A673 (cell line): ENCODE measurements around the gene TMEM42.

ENCODE experiments used
- EZH2 ChIP-seq: fragments of 200-600 bp; sonication (generic); IDR thresholded peaks from 2 replicates; pipeline ENCODE4 v1.6.1; 2017; ENCODE audit warnings: borderline replicate concordance, low read depth, mild to moderate bottlenecking, mixed read lengths, antibody characterized with exemption, low read length; ENCODE audit not compliant: poor library complexity, severe bottlenecking
- TF ChIP-seq, protein P1 (sequence below): fragments of 300-800, 200-600 bp; sonication (generic); conservative IDR thresholded peaks from 2 replicates; pipeline ENCODE4 v1.5.1; 2017; ENCODE audit warnings: low read depth, mild to moderate bottlenecking, antibody characterized with exemption, low read length, moderate library complexity, mixed read lengths

- TF ChIP-seq, protein P1, sequence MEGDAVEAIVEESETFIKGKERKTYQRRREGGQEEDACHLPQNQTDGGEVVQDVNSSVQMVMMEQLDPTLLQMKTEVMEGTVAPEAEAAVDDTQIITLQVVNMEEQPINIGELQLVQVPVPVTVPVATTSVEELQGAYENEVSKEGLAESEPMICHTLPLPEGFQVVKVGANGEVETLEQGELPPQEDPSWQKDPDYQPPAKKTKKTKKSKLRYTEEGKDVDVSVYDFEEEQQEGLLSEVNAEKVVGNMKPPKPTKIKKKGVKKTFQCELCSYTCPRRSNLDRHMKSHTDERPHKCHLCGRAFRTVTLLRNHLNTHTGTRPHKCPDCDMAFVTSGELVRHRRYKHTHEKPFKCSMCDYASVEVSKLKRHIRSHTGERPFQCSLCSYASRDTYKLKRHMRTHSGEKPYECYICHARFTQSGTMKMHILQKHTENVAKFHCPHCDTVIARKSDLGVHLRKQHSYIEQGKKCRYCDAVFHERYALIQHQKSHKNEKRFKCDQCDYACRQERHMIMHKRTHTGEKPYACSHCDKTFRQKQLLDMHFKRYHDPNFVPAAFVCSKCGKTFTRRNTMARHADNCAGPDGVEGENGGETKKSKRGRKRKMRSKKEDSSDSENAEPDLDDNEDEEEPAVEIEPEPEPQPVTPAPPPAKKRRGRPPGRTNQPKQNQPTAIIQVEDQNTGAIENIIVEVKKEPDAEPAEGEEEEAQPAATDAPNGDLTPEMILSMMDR = no peak
- TF ChIP-seq EZH2 = no peak
Measured at GRCh38 chr3:44814751-44815150, 47.0 kb upstream of the TMEM42 start.
